Trophoblast cell (in vitro differentiated cells and primary cell): ENCODE results near the gene PRDM16.
A peak's percentile ranks its signal among the peaks of the same experiment; 100 is the strongest.

Experiments used
- DNase-seq, 2 donors: peaks; one replicate each; pipeline ENCODE4 v3.0.0-alpha.2; 2016
- H2AFZ ChIP-seq: 2 replicates; pipeline ENCODE4 v1.6.1; 2013; ENCODE audit warnings: low read length, moderate library complexity, mild to moderate bottlenecking; ENCODE audit not compliant: insufficient read depth, poor library complexity
- H2AK5ac ChIP-seq: 2 replicates; pipeline ENCODE4 v1.6.1; 2013; ENCODE audit warnings: mild to moderate bottlenecking, low read length
- H2BK120ac ChIP-seq: 2 replicates; pipeline ENCODE4 v1.6.1; 2013; ENCODE audit warnings: low read length, mild to moderate bottlenecking, moderate library complexity; ENCODE audit not compliant: insufficient read depth, poor library complexity
- H2BK12ac ChIP-seq: 2 replicates; pipeline ENCODE4 v1.6.1; 2013; ENCODE audit warnings: mild to moderate bottlenecking, low read length, moderate library complexity
- H2BK5ac ChIP-seq: 2 replicates; pipeline ENCODE4 v1.6.1; 2013; ENCODE audit warnings: low read length, low read depth, moderate library complexity, mild to moderate bottlenecking; ENCODE audit not compliant: poor library complexity
- H3K14ac ChIP-seq: 2 replicates; pipeline ENCODE4 v1.6.1; 2013; ENCODE audit warnings: mild to moderate bottlenecking, low read length
- H3K18ac ChIP-seq: 2 replicates; pipeline ENCODE4 v1.6.1; 2013; ENCODE audit warnings: mild to moderate bottlenecking, low read length
- H3K23ac ChIP-seq: 2 replicates; pipeline ENCODE4 v1.6.1; 2013; ENCODE audit warnings: low read length
- H3K27ac ChIP-seq: 2 replicates; pipeline ENCODE4 v1.5.1; 2013; ENCODE audit warnings: low read depth, mild to moderate bottlenecking, inconsistent platforms, low read length, moderate library complexity
- H3K27me3 ChIP-seq: 2 replicates; pipeline ENCODE4 v1.6.1; 2013; ENCODE audit warnings: inconsistent platforms, mild to moderate bottlenecking, low read length, moderate library complexity; ENCODE audit not compliant: insufficient read depth
- H3K36me3 ChIP-seq, 2 experiments: 1 replicate in 1 of 2; 2 replicates in 1 of 2; pipeline ENCODE4 v1.6.1; 2013; ENCODE audit warnings: low read length in 2 of 2, mild to moderate bottlenecking in 2 of 2, moderate library complexity in 1 of 2; ENCODE audit not compliant: insufficient read depth in 2 of 2, control insufficient read depth in 1 of 2
- H3K4ac ChIP-seq: 2 replicates; pipeline ENCODE4 v1.6.1; 2013; ENCODE audit warnings: low read depth, mild to moderate bottlenecking, low read length, moderate library complexity
- H3K4me1 ChIP-seq, 2 experiments: 1 replicate in 1 of 2; 2 replicates in 1 of 2; pipeline ENCODE4 v1.6.1; 2013; ENCODE audit warnings: low read length in 2 of 2, mild to moderate bottlenecking in 2 of 2, moderate library complexity in 1 of 2; ENCODE audit not compliant: insufficient read depth in 2 of 2, control insufficient read depth in 1 of 2
- H3K4me2 ChIP-seq: 2 replicates; pipeline ENCODE4 v1.6.1; 2013; ENCODE audit warnings: inconsistent platforms, mild to moderate bottlenecking, low read length, moderate library complexity
- H3K4me3 ChIP-seq: 2 replicates; pipeline ENCODE4 v1.5.1; 2013; ENCODE audit warnings: mild to moderate bottlenecking, low read depth, low read length, inconsistent platforms
- H3K79me1 ChIP-seq: one replicate; pipeline ENCODE4 v1.6.1; 2013; ENCODE audit warnings: low read length
- H3K79me2 ChIP-seq: 2 replicates; pipeline ENCODE4 v1.6.1; 2013; ENCODE audit warnings: low read length, mild to moderate bottlenecking; ENCODE audit not compliant: control insufficient read depth, insufficient read depth, poor library complexity
- H3K9ac ChIP-seq: 2 replicates; pipeline ENCODE4 v1.6.1; 2013; ENCODE audit warnings: mild to moderate bottlenecking, low read length
- H3K9me3 ChIP-seq: 2 replicates; pipeline ENCODE4 v1.6.1; 2013; ENCODE audit warnings: low read depth, mild to moderate bottlenecking, control low read depth, inconsistent platforms, low read length; ENCODE audit not compliant: insufficient read depth
- H4K12ac ChIP-seq: 2 replicates; pipeline ENCODE4 v1.6.1; 2013; ENCODE audit warnings: low read depth, mild to moderate bottlenecking, low read length, moderate library complexity
- H4K8ac ChIP-seq: 2 replicates; pipeline ENCODE4 v1.6.1; 2013; ENCODE audit warnings: low read depth, mild to moderate bottlenecking, low read length, moderate library complexity
- H4K91ac ChIP-seq: one replicate; pipeline ENCODE4 v1.6.1; 2013; ENCODE audit warnings: low read depth, mild to moderate bottlenecking, low read length, moderate library complexity
- WGBS: extraction: QIAGEN DNeasy Blood & Tissue Kit; methylation state at CpG from one replicate; pipeline ENCODE4 v1.1.7; 2013; ENCODE audit warnings: missing lambda C conversion rate; ENCODE audit not compliant: insufficient read length, insufficient coverage; ENCODE audit errors: extremely low coverage; 5-methylcytosine and 5-hydroxymethylcytosine counted together

Gene PRDM16

GRCh38 chr1:3250624-3251023 is 181.6 kb downstream of the PRDM16 start:
- no peaks in the 10 kb centered on the region for H3K36me3 ChIP-seq
- H3K23ac ChIP-seq, result no peak overlapping the region
- WGBS, result no CpG with 5 or more reads among the region's 5 CpGs
- peaks cover 6% of the 10 kb centered on the region for H3K27me3 ChIP-seq
- no peak overlapping the region for H2AFZ ChIP-seq
- H4K8ac ChIP-seq, result no peak overlapping the region
- DNase-seq, result no peak
- no peaks in the 10 kb centered on the region for H3K79me1 ChIP-seq
- no peak overlapping the region for H2BK12ac ChIP-seq
- H2BK5ac ChIP-seq, result no peak overlapping the region
- H3K4ac ChIP-seq, result no peak overlapping the region
- no peak overlapping the region for H2BK120ac ChIP-seq
- peaks cover 10% of the 10 kb centered on the region for H3K9me3 ChIP-seq
- H3K79me2 ChIP-seq, result no peaks in the 10 kb centered on the region
- H3K4me1 ChIP-seq, result no peaks in the 10 kb centered on the region
- H2AK5ac ChIP-seq, result no peak overlapping the region
- H3K18ac ChIP-seq, result no peak overlapping the region
- H4K91ac ChIP-seq, result no peak overlapping the region
- no peak overlapping the region for H3K27ac ChIP-seq
- no peak overlapping the region for H3K4me2 ChIP-seq
- no peak overlapping the region for H3K9ac ChIP-seq
- no peak overlapping the region for H4K12ac ChIP-seq
- no peak overlapping the region for H3K4me3 ChIP-seq
- no peak overlapping the region for H3K14ac ChIP-seq

- Histone ChIP-seq H2AK5ac (no peak overlapping the region), H3K27me3 (peaks cover 6% of the 10 kb centered on the region), H3K23ac (no peak overlapping the region), H3K79me1 (no peaks in the 10 kb centered on the region), H2BK5ac (no peak overlapping the region), H4K8ac (no peak overlapping the region), H4K12ac (no peak overlapping the region), H3K79me2 (no peaks in the 10 kb centered on the region), H3K36me3 (no peaks in the 10 kb centered on the region), H3K9ac (no peak overlapping the region), H3K4me1 (no peaks in the 10 kb centered on the region), H3K4me3 (no peak overlapping the region), H3K9me3 (peaks cover 13% of the 10 kb centered on the region), H3K4me2 (no peak overlapping the region), H3K18ac (no peak overlapping the region), H3K14ac (no peak overlapping the region), H3K27ac (no peak overlapping the region), H2BK12ac (no peak overlapping the region), H4K91ac (no peak overlapping the region), H2AFZ (no peak overlapping the region), H3K4ac (no peak overlapping the region), H2BK120ac (no peak overlapping the region)
- no peak for DNase-seq
- no CpG with 5 or more reads among the region's 24 CpGs for WGBS
These were observed 182.2 kb downstream of the PRDM16 start for GRCh38 chr1:3251099-3251806.

GRCh38 chr1:3251807-3252428 is 182.9 kb downstream of the PRDM16 start:
- Histone ChIP-seq H3K4me1 (no peaks in the 10 kb centered on the region), H2AFZ (no peak overlapping the region), H2BK12ac (no peak overlapping the region), H3K79me2 (no peaks in the 10 kb centered on the region), H3K23ac (no peak overlapping the region), H3K27me3 (peaks cover 6% of the 10 kb centered on the region), H3K4me2 (no peak overlapping the region), H2AK5ac (no peak overlapping the region), H3K4ac (no peak overlapping the region), H4K12ac (no peak overlapping the region), H2BK120ac (no peak overlapping the region), H3K14ac (no peak overlapping the region), H3K27ac (no peak overlapping the region), H4K8ac (no peak overlapping the region), H2BK5ac (no peak overlapping the region), H3K4me3 (no peak overlapping the region), H3K36me3 (no peaks in the 10 kb centered on the region), H3K18ac (no peak overlapping the region), H3K9ac (no peak overlapping the region), H4K91ac (no peak overlapping the region), H3K9me3 (peaks cover 13% of the 10 kb centered on the region), H3K79me1 (no peaks in the 10 kb centered on the region)
- no peak for DNase-seq
- WGBS, result no CpG with 5 or more reads among the region's 17 CpGs

- Histone ChIP-seq H3K18ac (no peak overlapping the region), H3K27ac (no peak overlapping the region), H3K4ac (no peak overlapping the region), H3K9ac (no peak overlapping the region), H3K27me3 (no peaks in the 10 kb centered on the region), H3K4me1 (no peaks in the 10 kb centered on the region), H3K23ac (no peak overlapping the region), H3K36me3 (no peaks in the 10 kb centered on the region), H2BK5ac (no peak overlapping the region), H2BK120ac (no peak overlapping the region), H3K79me2 (no peaks in the 10 kb centered on the region), H3K4me3 (peak overlapping the region; percentile 10), H3K14ac (no peak overlapping the region), H3K9me3 (peaks cover 10% of the 10 kb centered on the region), H2AFZ (no peak overlapping the region), H3K4me2 (no peak overlapping the region), H2AK5ac (no peak overlapping the region), H4K91ac (no peak overlapping the region), H2BK12ac (no peak overlapping the region), H3K79me1 (no peaks in the 10 kb centered on the region), H4K12ac (no peak overlapping the region), H4K8ac (no peak overlapping the region)
- no CpG with 5 or more reads among the region's 15 CpGs for WGBS
- DNase-seq, result no peak
These were observed 186.7 kb downstream of the PRDM16 start for GRCh38 chr1:3255680-3256079.
